RWPE2 (cell line): ENCODE measurements around the gene LKAAEAR1.
A peak's percentile ranks its signal among the peaks of the same experiment; 100 is the strongest.

Experiments
- ATAC-seq: fragments of 200-7000 bp; cut with Tn5 transposase; 3 replicates; pipeline ENCODE4 v1.9.1; 2021; ENCODE audit warnings: low read depth
- DNase-seq: peaks from one replicate; pipeline ENCODE4 v3.0.0-alpha.2; 2020; ENCODE audit warnings: low spot score
- H3K27ac ChIP-seq: fragments of 450-650 bp; 2 replicates; pipeline ENCODE4 v1.5.1; 2017; ENCODE audit warnings: mild to moderate bottlenecking; ENCODE audit not compliant: poor library complexity, severe bottlenecking
- H3K27me3 ChIP-seq: fragments of 250-450 bp; sonication (Bioruptor Pico); 2 replicates; pipeline ENCODE4 v1.5.1; 2021; ENCODE audit warnings: mild to moderate bottlenecking, moderate library complexity; ENCODE audit not compliant: insufficient read depth, poor library complexity, severe bottlenecking
- H3K36me3 ChIP-seq: fragments of 250-450 bp; sonication (Bioruptor Pico); 2 replicates; pipeline ENCODE4 v1.5.1; 2020; ENCODE audit warnings: low read depth, mild to moderate bottlenecking, moderate library complexity
- H3K4me1 ChIP-seq: fragments of 250-450 bp; sonication (Bioruptor Pico); 2 replicates; pipeline ENCODE4 v1.5.1; 2021; ENCODE audit warnings: mild to moderate bottlenecking, moderate library complexity; ENCODE audit not compliant: insufficient read depth, poor library complexity, severe bottlenecking
- H3K4me3 ChIP-seq: fragments of 250-450 bp; sonication (Bioruptor Pico); 2 replicates; pipeline ENCODE4 v1.5.1; 2021; ENCODE audit warnings: mild to moderate bottlenecking, moderate library complexity; ENCODE audit not compliant: severe bottlenecking
- H3K9me3 ChIP-seq: fragments of 250-450 bp; sonication (Bioruptor Pico); 2 replicates; pipeline ENCODE4 v1.5.1; 2021; ENCODE audit warnings: mild to moderate bottlenecking, moderate library complexity; ENCODE audit not compliant: severe bottlenecking
- CTCF ChIP-seq: fragments of 450-650 bp; IDR thresholded peaks from one replicate; pipeline ENCODE4 v1.5.1; 2017; ENCODE audit warnings: mild to moderate bottlenecking, moderate library complexity; ENCODE audit not compliant: poor library complexity, severe bottlenecking

The LKAAEAR1 gene

GRCh38 chr20:64083804-64084684 lies at the start of gene LKAAEAR1:
TSS of gene LKAAEAR1 (minus strand) at chr20:64084398. CDS start at chr20:64084219, 179 bp downstream.
- TF ChIP-seq CTCF = peak; percentile 93
- ATAC-seq = peak; percentile 1
- peaks cover 20% of the 10 kb centered on the region for H3K27me3 ChIP-seq
- H3K27ac ChIP-seq = no peak within 1 kb of the TSS
- no peaks in the 10 kb centered on the region for H3K36me3 ChIP-seq
- H3K9me3 ChIP-seq = no peaks in the 10 kb centered on the region
- peak within 1 kb of the TSS; percentile 37 for H3K4me3 ChIP-seq
- no peaks in the 10 kb centered on the region for H3K4me1 ChIP-seq
- no peak for DNase-seq

- no peak overlapping the region for H3K27ac ChIP-seq
- no peak overlapping the region for H3K4me3 ChIP-seq
- peaks cover 32% of the 10 kb centered on the region for H3K27me3 ChIP-seq
- peak; percentile 60 for TF ChIP-seq CTCF
- ATAC-seq = peak; percentile 99
- no peaks in the 10 kb centered on the region for H3K9me3 ChIP-seq
- peak; percentile 82 for DNase-seq
- H3K4me1 ChIP-seq = no peaks in the 10 kb centered on the region
- H3K36me3 ChIP-seq = no peaks in the 10 kb centered on the region
Measured at GRCh38 chr20:64131406-64131805, 47.2 kb upstream of the LKAAEAR1 start.

- TF ChIP-seq CTCF = no peak
- H3K27me3 ChIP-seq = peaks cover 32% of the 10 kb centered on the region
- no peak overlapping the region for H3K4me3 ChIP-seq
- no peaks in the 10 kb centered on the region for H3K36me3 ChIP-seq
- no peak overlapping the region for H3K27ac ChIP-seq
- ATAC-seq (no peak), DNase-seq (peak; percentile 71)
- no peaks in the 10 kb centered on the region for H3K4me1 ChIP-seq
- no peaks in the 10 kb centered on the region for H3K9me3 ChIP-seq
Measured at GRCh38 chr20:64130876-64131275, 46.7 kb upstream of the LKAAEAR1 start.

GRCh38 chr20:64130271-64130670 lies 46.1 kb upstream of the LKAAEAR1 start:
- no peak for ATAC-seq
- no peak overlapping the region for H3K4me3 ChIP-seq
- H3K4me1 ChIP-seq = no peaks in the 10 kb centered on the region
- peak; percentile 52 for DNase-seq
- peaks cover 32% of the 10 kb centered on the region for H3K27me3 ChIP-seq
- no peaks in the 10 kb centered on the region for H3K9me3 ChIP-seq
- H3K27ac ChIP-seq = no peak overlapping the region
- H3K36me3 ChIP-seq = no peaks in the 10 kb centered on the region
- TF ChIP-seq CTCF = no peak
